GM19324 (cell line): ENCODE measurements around the gene PKD2L1.
"Not testable (repeated sequence)": the region's sequence is repeated elsewhere in the genome, so short reads cannot be mapped to it uniquely, and the experiment has no call there.

Experiments
- ATAC-seq: cut with Tn5 transposase; IDR thresholded peaks from one replicate; pipeline ENCODE4 v1.9.1; 2021; ENCODE audit warnings: mild to moderate bottlenecking, moderate library complexity; ENCODE audit not compliant: unreplicated experiment, low FRiP score

The PKD2L1 gene

DNA sequence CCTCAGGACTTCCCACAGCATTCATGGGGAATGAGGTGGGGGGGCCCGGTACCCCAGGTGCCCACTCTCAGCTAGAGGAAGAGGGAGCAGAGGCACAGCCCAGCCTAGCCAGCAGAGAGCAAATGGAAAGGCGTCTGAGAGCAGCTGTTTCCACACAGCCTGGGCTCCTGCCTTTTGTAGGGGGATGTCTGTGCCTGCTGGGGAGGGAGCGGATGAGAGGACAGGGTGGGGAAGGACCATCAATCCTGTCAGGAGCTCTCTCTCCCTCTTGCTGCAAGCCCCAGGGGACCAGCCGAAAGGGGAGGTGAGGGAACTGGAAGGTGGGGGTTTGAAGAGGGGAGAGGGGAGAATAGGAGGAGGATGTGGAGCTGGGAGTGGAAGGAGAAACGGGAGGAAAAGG lies at the start of gene PKD2L1:
Gene PKD2L1 (minus strand): TSS at position 150 of the 400 bp plus-strand sequence. CDS start 125 bp downstream, at position 25.
- no peak for ATAC-seq

DNA sequence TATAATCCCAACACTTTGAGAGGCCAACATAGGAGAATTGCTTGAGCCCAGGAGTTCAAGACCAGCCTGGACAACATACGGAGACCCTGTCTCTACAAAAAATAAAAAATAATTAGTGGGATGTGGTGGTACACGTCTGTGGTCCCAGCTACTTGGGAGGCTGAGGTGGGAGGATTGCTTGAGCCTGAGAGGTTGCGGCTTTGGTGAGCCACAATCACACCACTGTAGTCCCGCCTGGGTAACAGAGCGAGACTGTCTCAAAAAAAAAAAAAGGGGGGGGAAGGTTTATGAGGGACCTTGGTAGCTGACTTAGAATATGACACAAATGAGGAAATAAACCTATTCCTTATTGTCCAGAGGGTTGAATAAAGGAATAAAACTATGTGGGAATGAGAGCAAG lies 47.8 kb upstream of the PKD2L1 start:
- no peak for ATAC-seq

DNA sequence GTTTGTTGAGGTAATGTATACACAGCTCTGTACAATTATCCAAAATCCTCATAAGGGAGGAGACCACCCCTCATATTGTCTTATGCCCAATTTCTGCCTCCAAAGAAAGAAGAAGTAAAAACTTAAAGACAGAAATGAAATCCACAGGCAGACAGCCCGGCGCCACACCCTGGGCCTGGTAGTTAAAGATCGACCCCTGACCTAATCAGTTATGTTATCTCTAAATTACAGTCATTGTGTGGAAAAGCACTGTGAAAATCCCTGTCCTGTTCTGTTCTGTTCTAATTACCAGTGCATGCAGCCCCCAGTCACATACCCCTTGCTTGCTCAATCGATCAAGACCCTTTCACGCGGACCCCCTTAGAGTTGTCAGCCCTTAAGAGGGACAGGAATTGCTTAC lies 46.6 kb upstream of the PKD2L1 start:
- not testable (repeated sequence) for ATAC-seq

DNA sequence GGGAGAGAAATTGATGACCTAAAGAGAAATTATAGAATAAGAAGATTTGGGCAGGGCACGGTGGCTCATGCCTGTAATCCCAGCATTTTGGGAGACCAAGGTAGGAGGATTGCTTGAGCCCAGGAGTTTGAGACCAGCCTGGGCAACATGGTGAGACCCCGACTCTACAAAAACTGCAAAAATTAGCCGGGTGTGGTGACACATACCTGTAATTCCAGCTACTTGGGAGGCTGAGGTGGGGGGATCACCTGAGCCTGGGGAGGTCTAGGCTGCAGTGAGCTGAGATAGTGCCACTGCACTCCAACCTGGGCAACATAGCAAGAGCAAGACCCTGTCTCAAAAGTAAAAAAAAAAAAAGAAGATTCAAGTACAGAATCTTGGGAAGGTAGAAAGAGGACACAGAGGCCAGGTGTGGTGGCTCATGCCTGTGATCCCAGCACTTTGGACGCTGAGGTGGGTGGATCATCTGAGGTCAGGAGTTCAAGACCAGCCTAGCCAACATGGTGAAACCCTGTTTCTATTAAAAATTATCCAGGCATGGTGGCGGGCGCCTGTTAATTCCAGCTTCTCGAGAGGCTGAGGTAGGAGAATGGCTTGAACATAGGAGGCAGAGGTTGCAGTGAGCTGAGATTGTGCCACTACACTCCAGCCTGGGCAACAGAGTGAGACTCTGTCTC lies 44.8 kb upstream of the PKD2L1 start:
- not testable (repeated sequence) for ATAC-seq

DNA sequence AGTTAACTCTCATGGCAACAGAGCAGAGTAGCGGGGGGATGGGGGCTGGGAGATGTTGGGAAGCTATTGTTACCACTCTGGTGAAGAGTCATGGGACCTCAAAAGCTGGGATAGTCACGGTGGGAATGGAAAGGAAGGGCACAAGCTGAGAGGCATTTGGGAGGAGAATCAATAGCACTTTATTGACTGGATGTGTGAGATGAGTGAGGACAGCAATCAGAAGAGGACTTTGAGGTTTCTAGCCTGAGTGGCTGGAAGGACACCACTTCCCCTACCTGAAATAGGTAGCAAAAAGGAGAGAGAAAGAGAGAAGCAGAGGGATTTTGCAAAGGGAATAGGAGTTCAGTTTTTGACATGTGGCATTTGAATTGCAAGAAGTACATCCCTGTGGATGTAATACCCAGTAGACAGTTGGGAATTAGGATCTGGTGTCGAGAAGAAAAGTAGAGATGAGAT lies 44.2 kb upstream of the PKD2L1 start:
- no peak for ATAC-seq

DNA sequence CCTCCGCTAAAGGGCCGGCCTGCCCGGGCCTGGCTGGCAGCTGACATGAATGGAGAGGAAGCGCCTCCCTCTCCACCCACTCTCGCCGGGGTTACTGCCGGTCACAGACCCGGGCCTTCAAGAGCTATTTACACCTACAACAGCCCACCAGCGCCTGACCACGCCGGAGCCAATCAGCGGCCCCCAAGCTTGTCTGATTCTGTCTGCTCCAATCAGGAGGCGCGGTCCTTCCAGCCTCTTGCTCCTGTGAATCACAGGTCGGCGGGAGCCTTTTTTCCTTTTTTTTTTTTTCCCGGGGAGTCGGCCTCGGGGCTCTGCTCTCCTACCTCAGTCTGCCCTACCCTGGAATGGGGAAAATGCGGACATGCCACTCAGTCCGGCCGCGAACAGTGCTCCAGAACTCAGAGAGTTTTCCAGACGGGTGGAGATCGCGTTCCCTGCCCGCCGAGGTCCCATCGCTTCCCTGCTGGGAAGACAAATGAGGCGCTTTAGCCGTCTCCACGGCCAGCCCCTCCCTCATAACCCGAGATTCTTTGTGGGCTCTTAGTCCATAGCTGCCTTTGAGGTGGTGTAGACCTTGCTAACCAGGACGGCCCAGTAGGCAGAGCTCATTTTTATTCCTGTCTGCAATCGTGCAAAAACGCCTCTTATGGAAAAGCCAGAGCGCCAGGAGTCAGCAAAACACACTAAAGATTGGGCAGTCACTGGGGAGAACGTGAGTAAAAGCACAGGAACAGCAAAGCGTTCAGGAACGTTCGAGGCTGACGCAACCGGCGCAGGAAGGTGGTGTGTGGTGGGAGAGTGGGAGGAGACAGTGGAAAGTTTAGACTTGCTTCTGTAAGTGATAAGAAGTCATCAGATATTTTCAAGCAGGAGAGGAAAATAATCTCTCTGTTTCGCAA lies 43.5 kb upstream of the PKD2L1 start:
- ATAC-seq = peak; percentile 96

DNA sequence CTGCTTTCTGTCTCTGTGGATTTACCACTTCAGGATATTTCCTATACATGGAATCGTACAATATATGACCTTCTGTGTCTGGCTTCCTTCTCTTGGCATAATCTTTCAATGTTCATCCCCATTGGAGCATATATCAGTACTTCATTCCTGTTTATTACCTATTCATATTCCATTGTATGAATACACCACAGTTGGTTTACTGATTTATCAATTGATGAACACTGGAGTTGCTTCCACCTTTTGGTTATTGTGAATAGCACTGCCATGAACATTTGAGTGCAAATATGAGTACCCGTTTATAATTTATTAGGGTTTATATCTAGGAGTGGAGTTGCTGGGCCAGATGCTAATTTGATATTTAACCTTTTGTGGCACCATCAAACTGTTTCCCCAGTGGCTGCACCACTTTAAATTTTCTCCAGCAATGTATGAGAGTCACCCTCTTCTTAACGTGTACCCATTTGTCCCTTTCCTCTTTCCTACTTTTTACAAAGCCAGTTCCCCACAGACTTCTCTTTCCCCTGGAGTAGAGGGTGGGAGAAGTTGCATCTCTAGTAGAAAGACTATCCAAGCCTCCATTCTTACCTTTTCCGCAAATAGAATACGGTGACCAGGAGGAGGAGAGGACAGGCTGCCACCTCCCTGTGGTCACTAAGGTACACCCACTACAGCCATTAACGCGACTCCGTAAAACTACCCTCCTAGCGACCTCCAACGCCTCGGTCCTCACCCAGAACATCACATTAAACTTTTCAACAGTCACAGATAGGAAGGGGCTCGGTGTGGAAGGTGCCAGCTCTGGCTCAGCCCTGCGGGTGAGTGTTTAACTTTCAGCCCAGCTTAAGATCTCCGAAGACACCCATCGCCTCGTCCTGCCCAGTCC lies 42.6 kb upstream of the PKD2L1 start:
- no peak for ATAC-seq

DNA sequence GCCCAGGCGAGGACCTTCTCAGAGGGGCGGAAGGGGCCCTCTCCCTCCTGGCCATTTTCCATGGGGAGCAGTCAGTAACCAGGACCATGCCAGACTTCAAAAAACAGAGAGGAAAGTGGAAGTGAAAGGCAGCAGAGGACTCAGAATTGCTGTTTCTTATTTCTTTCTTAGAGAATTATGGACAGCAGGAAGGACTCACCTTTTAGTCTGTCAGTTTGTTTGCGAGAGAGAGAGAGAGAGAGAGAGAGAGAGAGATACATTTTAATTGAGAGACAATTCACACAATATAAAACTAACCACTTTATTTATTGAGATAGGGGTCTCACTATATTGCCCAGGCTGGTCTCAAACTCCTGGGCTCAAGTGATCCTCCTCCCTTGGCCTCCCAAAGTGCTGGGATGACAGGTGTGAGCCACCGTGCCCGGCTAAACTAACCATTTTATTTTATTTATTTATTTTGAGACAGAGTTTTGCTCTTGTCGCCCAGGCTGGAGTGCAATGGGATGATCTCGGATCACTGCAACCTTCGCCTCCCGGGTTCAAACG lies 41.5 kb upstream of the PKD2L1 start:
- no peak for ATAC-seq

DNA sequence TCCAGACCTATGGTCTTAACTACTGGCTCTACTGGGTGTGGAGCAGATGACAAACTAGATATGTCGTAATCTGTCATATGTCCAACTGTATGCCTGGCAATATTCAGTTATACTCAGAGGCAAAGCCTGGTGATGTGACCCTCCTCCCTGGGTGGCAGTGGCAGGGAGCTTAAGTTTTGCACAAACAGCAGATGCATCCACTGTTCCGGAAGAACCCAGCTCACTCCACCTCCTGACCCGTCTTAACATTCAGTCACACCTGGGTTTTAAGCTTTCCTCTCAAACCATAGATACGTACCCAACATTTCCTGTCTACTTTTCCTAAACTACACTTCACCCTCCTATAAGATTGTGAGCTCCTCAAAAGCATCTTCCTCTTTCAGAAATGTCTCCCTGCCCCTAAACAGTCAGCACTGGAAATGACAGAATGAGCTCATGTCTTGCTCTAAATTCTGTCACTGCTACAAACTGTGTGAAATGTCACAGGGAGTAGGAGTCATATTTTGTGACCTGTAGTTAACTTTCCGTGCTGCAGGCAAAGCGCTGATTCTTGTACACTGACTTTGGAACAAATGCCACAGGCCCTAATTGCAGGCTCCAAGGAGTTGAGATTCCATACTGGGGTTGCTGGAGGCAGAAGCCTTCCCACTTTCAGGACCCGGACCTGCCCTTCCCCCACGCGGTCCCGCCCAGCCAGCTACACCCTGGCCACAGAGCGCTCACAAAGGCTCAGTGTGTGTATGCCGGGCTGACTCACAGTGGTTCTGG lies 40.9 kb upstream of the PKD2L1 start:
- ATAC-seq = no peak

DNA sequence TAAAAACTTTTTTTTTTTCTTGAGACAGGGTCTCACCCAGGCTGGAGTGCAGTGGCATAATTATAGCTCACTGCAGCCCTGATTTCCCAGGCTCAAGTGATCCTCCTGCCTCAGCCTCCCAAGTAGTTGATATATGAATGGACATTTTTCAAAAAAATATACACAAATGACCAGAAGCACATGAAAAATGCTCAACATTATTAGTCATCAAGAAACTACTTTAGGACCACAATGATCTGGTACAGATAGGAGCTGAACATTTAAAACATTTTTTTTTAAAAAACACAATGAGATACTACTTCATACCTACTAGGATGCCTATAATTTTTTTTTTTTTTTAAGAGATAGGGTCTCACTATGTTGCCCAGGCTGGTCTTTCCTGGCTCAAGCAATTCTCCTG lies 38.7 kb upstream of the PKD2L1 start:
- no peak for ATAC-seq

DNA sequence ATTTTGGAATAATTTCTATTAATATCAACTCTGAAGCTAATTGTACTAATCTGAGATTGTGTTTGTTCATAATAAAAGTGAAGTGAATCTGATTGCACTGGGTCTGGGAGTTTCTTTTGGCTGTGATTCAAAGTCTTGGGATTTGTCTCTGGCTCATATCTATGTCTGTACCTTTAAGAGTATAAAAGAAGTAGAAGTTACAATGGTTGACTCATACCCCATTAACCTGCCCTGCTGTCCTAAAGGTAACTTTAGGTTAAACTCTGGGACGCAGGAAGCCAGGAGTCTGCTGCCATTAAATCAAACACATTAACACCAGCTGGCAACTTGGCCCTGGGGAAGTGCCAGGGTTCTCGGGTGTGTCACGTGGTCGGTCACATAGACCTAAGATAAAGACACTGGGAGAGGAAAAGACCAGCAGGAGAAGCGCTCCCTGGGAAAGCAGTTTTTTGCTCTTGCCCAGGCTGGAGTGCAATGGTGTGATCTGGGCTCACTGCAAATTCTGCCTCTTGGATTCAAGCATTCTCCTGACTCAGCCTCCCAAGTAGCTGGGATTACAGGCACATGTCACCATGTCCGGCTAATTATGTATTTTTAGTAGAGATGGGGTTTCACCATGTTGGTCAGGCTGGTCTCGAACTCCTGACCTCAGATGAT lies 34.8 kb upstream of the PKD2L1 start:
- ATAC-seq = no peak

DNA sequence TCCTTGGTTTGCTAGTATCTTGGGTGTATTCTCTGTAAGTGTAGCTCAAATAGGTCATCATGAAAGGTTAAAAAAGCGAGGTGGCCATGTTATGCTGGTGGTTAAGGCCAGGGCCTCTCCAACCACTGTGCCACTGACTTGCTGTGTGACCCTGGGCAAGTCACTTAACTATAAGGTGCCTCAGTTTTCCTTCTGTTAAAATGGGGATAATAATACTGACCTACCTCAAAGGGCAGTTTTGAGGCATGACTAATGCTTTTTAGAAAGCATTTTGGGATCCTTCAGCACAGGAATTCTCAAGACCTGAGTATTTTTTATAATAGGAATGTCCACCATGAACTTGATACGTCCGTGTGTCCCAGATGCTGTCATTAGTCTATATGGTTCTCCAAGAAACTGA lies 34.1 kb upstream of the PKD2L1 start:
- ATAC-seq = no peak

DNA sequence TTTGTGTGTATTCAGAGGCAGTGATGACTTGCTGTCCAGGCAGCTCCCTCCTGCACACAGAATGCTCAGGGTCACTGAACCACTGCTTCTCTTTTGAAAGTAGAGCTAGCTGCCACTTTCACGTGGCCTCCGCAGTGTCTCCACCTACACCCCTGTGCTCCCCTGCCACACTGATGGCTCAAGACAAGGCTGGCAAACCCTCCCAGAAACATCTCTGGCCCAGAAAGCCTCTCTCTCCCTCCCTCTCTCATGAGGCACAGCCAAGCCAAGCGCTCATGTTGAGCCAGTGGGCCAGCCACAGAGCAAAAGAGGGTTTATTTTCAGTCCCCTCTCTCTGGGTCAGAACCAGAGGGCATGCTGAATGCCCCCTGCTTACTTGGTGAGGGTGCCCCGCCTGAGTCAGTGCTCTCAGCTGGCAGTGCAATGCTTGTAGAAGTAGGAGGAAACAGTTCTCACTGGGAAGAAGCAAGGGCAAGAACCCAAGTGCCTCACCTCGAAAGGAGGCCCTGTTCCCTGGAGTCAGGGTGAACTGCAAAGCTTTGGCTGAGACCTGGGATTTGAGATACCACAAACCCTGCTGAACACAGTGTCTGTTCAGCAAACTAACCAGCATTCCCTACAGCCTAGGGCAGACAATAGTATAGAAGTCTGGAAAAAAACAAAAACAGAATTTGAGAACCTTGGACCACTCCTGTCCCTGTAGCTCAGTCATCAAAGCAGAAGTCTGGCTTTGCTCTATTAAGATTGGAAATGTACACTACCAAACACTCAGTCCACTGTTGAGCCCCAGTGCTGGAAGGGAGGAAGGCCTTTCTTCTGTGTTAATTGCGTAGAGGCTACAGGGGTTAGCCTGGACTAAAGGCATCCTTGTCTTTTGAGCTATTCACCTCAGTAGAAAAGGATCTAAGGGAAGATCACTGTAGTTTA lies 32.8 kb upstream of the PKD2L1 start:
- ATAC-seq = no peak

DNA sequence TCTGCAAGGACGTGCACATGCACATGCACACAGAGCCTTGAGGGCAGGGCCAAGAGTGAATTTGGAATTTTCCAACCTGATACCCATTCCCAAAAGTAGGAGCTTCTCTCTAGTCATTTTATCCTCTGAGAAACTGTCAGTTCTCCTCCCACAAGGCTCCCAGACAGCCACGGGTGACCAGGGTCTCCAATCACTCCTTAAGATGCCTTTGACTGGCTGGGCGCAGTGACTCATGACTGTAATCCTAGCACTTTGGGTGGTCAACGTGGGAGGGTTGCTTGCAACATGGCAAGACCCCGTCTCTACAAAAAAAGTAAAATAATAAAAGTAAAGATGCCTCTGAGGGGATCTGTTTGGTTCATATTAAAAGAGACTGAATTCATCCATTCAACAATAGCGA lies 30.2 kb upstream of the PKD2L1 start:
- ATAC-seq = no peak

DNA sequence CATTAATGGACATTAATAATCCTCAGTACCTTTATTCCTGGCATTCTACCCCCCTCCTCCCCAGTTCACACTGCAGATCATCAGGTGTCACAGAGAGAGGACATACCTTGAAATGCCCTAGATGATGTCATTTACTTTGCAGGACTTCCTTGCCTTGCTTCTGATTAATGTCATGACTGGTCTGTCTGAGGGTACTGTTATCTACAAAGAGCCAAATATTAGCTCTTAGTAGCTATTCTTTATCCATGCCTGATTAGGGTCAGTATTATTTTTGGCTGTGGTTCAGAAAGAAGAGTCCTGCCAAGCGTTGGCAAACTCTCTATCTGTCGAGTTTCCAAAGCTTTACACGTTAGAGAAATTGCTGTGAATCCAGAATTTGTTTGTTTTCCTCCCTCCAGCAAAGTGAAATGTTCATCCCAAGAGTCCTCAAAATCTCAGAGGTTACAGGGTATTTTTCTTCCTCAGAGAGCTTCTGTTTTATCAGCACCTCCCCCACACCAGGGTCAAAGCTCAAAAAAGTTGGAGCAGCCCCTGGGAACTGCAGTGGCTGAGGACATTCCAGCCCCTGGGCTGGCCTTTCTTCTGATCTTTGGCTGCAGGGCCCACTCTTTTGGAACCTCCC lies 29.6 kb upstream of the PKD2L1 start:
- ATAC-seq = no peak

DNA sequence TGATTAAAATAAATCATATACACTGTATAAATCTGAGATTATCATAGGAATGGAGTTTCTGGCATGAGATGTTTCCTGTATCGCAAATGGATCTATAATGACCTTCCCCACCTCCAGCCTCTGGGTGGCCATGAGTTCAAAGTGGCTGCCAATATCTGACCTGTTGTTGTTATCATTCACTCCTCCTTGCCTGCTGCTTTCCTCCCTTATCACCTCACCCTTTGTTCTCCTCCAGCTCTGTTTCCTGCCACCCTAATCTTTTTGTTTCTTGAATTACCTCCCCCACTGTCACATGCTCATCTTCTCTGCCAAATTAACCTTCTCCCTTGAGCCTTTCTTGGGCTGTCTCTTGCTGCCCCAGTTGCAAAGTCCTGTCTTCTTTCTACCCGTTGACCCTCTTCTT lies 29.0 kb upstream of the PKD2L1 start:
- no peak for ATAC-seq

DNA sequence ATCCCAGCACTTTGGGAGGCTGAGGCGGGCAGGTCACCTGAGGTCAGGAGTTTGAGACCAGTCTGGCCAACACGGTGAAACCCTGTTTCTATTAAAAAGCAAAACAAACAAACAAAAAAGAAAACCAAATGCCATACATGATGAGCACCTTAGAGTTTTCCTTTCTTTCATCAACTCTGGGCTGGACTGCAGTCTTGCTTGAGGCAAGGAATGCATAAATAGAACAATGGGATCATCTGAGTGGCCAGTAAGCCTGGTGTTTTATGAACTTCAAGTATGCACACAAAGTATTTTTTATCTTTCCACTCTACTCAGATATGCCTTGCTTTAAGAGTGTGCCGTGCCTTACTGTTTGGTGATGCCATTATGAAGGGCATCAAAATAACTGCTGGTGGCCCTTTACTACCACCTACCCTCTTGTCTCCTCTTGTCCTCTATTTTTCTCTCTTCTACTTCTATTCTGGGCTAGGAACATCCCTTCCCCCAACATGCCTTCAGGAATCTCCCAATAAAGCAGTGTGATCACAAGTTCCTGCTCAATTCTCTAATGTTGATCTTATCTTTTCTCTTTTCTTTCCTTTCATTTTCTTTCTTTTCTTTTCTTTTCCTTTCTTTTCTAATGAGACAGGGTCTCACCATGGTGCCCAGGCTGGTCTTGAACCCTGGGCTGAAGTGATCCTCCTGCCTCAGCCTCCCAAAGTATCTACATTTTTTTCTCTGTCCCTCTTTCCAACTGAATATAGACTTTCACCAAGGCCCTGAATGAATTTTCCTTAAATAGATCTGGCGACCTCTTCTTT lies 27.2 kb upstream of the PKD2L1 start:
- no peak for ATAC-seq
